HCT116 (cell line): Measurements from ENCODE around the gene IQSEC3. TPM values are rescaled to one million over a fixed set of nuclear protein-coding genes. Genes with fewer than 3 reads are reported as not detected.

Experiments used
- ATAC-seq: fragments of 200-7000 bp; cut with Tn5 transposase; 2 replicates; pipeline ENCODE4 v1.9.1; 2020; ENCODE audit warnings: mild to moderate bottlenecking, moderate library complexity
- BruUV-seq: library from RNA; stranded (reverse); fragments of 400-500 nt; replicated peaks from 2 replicates; lab custom pipeline; 2021; lab: Mats Ljungman, UMichigan
- CTCF ChIA-PET: fragments of 300-600 bp; sonication (Branson Sonifier 250); formaldehyde crosslinking; loops from one replicate; lab custom pipeline; 2021; ENCODE audit warnings: antibody characterized with exemption; lab: Charles Lee
- POLR2A ChIA-PET: fragments of 300-600, 350-600 bp; sonication (Branson Sonifier 250); formaldehyde crosslinking; loops from one replicate; lab custom pipeline; 2021; ENCODE audit warnings: antibody characterized with exemption; lab: Charles Lee
- RAD21 ChIA-PET, 2 experiments: fragments of 300-600 bp; sonication (Branson Sonifier 250); formaldehyde crosslinking; loops; one replicate each; lab custom pipeline; 2023; ENCODE audit warnings: low total read pairs in 2 of 2; ENCODE audit not compliant: uncharacterized antibody in 2 of 2, unreplicated experiment in 2 of 2, low non-redundant PET in 1 of 2; lab: Charles Lee
- DNase-seq: peaks from one replicate; pipeline ENCODE4 v3.0.0-alpha.2; 2010; ENCODE audit warnings: low read depth, low spot score
- H2AFZ ChIP-seq: fragments of 200-600 bp; shearing (Covaris generic), sonication (generic); 2 replicates; pipeline ENCODE4 v1.6.1; 2017; ENCODE audit warnings: low read depth, mixed run types, mixed read lengths, antibody characterized with exemption, low read length; ENCODE audit not compliant: poor library complexity, severe bottlenecking
- H3K27ac ChIP-seq: 2 replicates; pipeline ENCODE4 v1.5.1; 2012; ENCODE audit warnings: low read depth, low read length
- H3K27me3 ChIP-seq: fragments of 200-600 bp; sonication (generic); 2 replicates; pipeline ENCODE4 v1.6.1; 2016; ENCODE audit warnings: mixed run types, low read length, mixed read lengths; ENCODE audit not compliant: insufficient read depth
- H3K36me3 ChIP-seq, 2 experiments: fragments of 200-500 bp in 1 of 2; fragments of 200-600 bp in 1 of 2; sonication (Bioruptor generic) in 1 of 2; sonication (generic) in 1 of 2; 2 replicates each; pipeline versions ENCODE4 v1.5.1 to v1.6.1; 2014 to 2016; ENCODE audit warnings: low read length in 2 of 2, inconsistent platforms in 1 of 2, mixed read lengths in 1 of 2, mixed run types in 1 of 2; ENCODE audit not compliant: insufficient read depth in 2 of 2, control insufficient read depth in 1 of 2
- H3K4me1 ChIP-seq, 2 experiments: fragments of 200-600 bp in 1 of 2; sonication (generic) in 1 of 2; 2 replicates each; pipeline versions ENCODE4 v1.5.1 to v1.6.1; 2012 to 2017; ENCODE audit warnings: low read length in 2 of 2, inconsistent platforms in 1 of 2, mild to moderate bottlenecking in 1 of 2, mixed read lengths in 1 of 2, mixed run types in 1 of 2, moderate library complexity in 1 of 2; ENCODE audit not compliant: insufficient read depth in 2 of 2, control insufficient read depth in 1 of 2
- H3K4me2 ChIP-seq: fragments of 200-600 bp; sonication (generic); 2 replicates; pipeline ENCODE4 v1.6.1; 2017; ENCODE audit warnings: mixed run types, low read length, mixed read lengths
- H3K4me3 ChIP-seq, 2 experiments: fragments of 200-600 bp in 1 of 2; sonication (generic) in 1 of 2; replicated peaks in 1 of 2; 2 replicates each; pipeline ENCODE4 v1.5.1; 2011 to 2016; ENCODE audit warnings: low read length in 2 of 2, control low read depth in 1 of 2, low read depth in 1 of 2, mild to moderate bottlenecking in 1 of 2, mixed read lengths in 1 of 2, mixed run types in 1 of 2
- H3K79me2 ChIP-seq: fragments of 200-600 bp; sonication (generic); 2 replicates; pipeline ENCODE4 v1.6.1; 2017; ENCODE audit warnings: mild to moderate bottlenecking, mixed run types, low read length, moderate library complexity, mixed read lengths; ENCODE audit not compliant: insufficient read depth
- H3K9ac ChIP-seq: fragments of 200-600 bp; sonication (generic); 2 replicates; pipeline ENCODE4 v1.6.1; 2016; ENCODE audit warnings: low read length, mixed read lengths
- H3K9me2 ChIP-seq: fragments of 200-600 bp; sonication (generic), shearing (Covaris generic); 2 replicates; pipeline ENCODE4 v1.6.1; 2017; ENCODE audit warnings: mixed run types, mild to moderate bottlenecking, moderate library complexity; ENCODE audit not compliant: insufficient read depth
- H3K9me3 ChIP-seq, 2 experiments: fragments of 200-500 bp in 1 of 2; fragments of 200-600 bp in 1 of 2; sonication (Bioruptor generic) in 1 of 2; sonication (generic) in 1 of 2; 2 replicates each; pipeline ENCODE4 v1.6.1; 2014 to 2017; ENCODE audit warnings: low read length in 2 of 2, mixed read lengths in 2 of 2, inconsistent platforms in 1 of 2, low read depth in 1 of 2, mild to moderate bottlenecking in 1 of 2, mixed run types in 1 of 2, moderate library complexity in 1 of 2; ENCODE audit not compliant: control insufficient read depth in 1 of 2, insufficient read depth in 1 of 2
- H4K20me1 ChIP-seq: fragments of 200-600 bp; sonication (generic), shearing (Covaris generic); 2 replicates; pipeline ENCODE4 v1.6.1; 2017; ENCODE audit warnings: mixed run types, mild to moderate bottlenecking, moderate library complexity; ENCODE audit not compliant: insufficient read depth
- CEBPB ChIP-seq: IDR thresholded peaks from 2 replicates; pipeline ENCODE4 v1.6.1; 2012; ENCODE audit warnings: low read depth
- EGR1 ChIP-seq: IDR thresholded peaks from 2 replicates; pipeline ENCODE4 v1.6.1; 2012; ENCODE audit warnings: low read depth
- ELF1 ChIP-seq: IDR thresholded peaks from 2 replicates; pipeline ENCODE4 v1.6.1; 2012; ENCODE audit warnings: low read depth, borderline replicate concordance
- EZH2phosphoT487 ChIP-seq: fragments of 200-600 bp; IDR thresholded peaks from 2 replicates; pipeline ENCODE4 v1.6.1; 2018; ENCODE audit warnings: antibody characterized with exemption, borderline replicate concordance
- FOSL1 ChIP-seq: IDR thresholded peaks from 2 replicates; pipeline ENCODE4 v1.6.1; 2012; ENCODE audit warnings: low read depth
- POLR2AphosphoS5 ChIP-seq: IDR thresholded peaks from 2 replicates; pipeline ENCODE4 v1.6.1; 2011; ENCODE audit warnings: mild to moderate bottlenecking, low read depth, low read length, moderate library complexity
- RAD21 ChIP-seq: IDR thresholded peaks from 2 replicates; pipeline ENCODE4 v1.6.1; 2012; ENCODE audit warnings: low read depth, mild to moderate bottlenecking
- SP1 ChIP-seq: IDR thresholded peaks from 2 replicates; pipeline ENCODE4 v1.6.1; 2012; ENCODE audit warnings: low read depth
- SRF ChIP-seq: IDR thresholded peaks from 2 replicates; pipeline ENCODE4 v1.6.1; 2012; ENCODE audit warnings: low read depth
- YY1 ChIP-seq: IDR thresholded peaks from 2 replicates; pipeline ENCODE4 v1.6.1; 2011; ENCODE audit warnings: low read length, low read depth, moderate library complexity, mild to moderate bottlenecking; ENCODE audit not compliant: insufficient replicate concordance; ENCODE audit errors: extremely low read depth
- ZFX ChIP-seq: fragments of 450-650 bp; IDR thresholded peaks from 2 replicates; pipeline ENCODE4 v1.6.1; 2017
- intact Hi-C: fragments of 100-400 bp; cut with micrococcal nuclease; formaldehyde crosslinking; loops from 2 replicates; pipeline ENCODE4 v1.10.0; 2022
- total RNA-seq: library from RNA; stranded (reverse); gene quantifications from one replicate; pipeline ENCODE4 v1.2.1, GENCODE V29; 2021; ENCODE audit not compliant: unreplicated experiment
- TF ChIP-seq, protein P1 (sequence below): IDR thresholded peaks from 2 replicates; pipeline ENCODE4 v1.6.1; 2012
- TF ChIP-seq, protein P2 (sequence below), 3 experiments: fragments of 200-600 bp in 1 of 3; sonication (generic) in 1 of 3; IDR thresholded peaks in 2 of 3; conservative IDR thresholded peaks in 1 of 3; 2 replicates each; pipeline ENCODE4 v1.5.1; 2012 to 2017; ENCODE audit warnings: low read depth in 2 of 3, low read length in 2 of 3, antibody characterized with exemption in 1 of 3, borderline replicate concordance in 1 of 3, control low read depth in 1 of 3, mild to moderate bottlenecking in 1 of 3, mixed read lengths in 1 of 3, mixed run types in 1 of 3, moderate library complexity in 1 of 3; ENCODE audit not compliant: insufficient read depth in 1 of 3
- TF ChIP-seq, protein P3 (sequence below): IDR thresholded peaks from 2 replicates; pipeline ENCODE4 v1.6.1; 2012
- TF ChIP-seq, protein P4 (sequence below): IDR thresholded peaks from 2 replicates; pipeline ENCODE4 v1.6.1; 2011; ENCODE audit warnings: mild to moderate bottlenecking, low read length, moderate library complexity; ENCODE audit not compliant: insufficient replicate concordance; ENCODE audit errors: extremely low read depth

The IQSEC3 gene
- total RNA-seq, 1 experiment from 2014 or later, result not detected

DNA sequence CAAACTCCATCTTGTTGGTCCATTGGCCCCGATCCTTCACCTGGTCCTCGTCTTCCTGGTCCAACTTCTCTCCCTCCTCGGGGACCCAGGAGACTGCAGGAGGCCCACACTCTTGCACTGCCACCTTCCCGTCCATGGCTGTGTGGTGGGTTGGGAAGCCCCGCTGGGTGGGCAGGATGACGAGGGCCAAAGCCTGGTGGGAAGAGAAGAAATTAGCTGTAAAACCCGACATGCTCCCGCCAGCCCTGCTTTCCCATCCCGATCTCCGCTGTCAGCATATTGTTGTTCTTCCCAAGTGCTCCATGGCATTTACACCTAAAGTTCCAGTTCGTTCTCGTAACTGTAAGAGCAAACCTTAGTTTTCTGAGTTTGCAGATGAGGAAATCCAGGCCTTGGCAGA lies 143.3 kb downstream of the IQSEC3 start:
- intact Hi-C loops, result no loop called here
- ChIA-PET RAD21 (no interaction called here), POLR2A (no interaction called here), CTCF (interaction anchor here (1.3 kb wide), 1 partner anchor 10 kb away, joined by 4 read pairs; no protein-coding TSS in a partner anchor)
- Histone ChIP-seq H3K36me3 (no peaks in the 10 kb centered on the region), H3K4me2 (no peak overlapping the region), H3K4me1 (no peaks in the 10 kb centered on the region), H3K27me3 (no peaks in the 10 kb centered on the region; the same call in 1 of the 2 replicates), H3K9me3 (no peaks in the 10 kb centered on the region), H4K20me1 (no peaks in the 10 kb centered on the region), H3K27ac (no peak overlapping the region), H3K9me2 (no peaks in the 10 kb centered on the region), H3K4me3 (no peak overlapping the region), H3K9ac (no peak overlapping the region), H2AFZ (no peak overlapping the region), H3K79me2 (no peaks in the 10 kb centered on the region)
- BruUV-seq, result no TSS peak
- no peak for TF ChIP-seq FOSL1
- ATAC-seq, result no peak
- no peak for DNase-seq

DNA sequence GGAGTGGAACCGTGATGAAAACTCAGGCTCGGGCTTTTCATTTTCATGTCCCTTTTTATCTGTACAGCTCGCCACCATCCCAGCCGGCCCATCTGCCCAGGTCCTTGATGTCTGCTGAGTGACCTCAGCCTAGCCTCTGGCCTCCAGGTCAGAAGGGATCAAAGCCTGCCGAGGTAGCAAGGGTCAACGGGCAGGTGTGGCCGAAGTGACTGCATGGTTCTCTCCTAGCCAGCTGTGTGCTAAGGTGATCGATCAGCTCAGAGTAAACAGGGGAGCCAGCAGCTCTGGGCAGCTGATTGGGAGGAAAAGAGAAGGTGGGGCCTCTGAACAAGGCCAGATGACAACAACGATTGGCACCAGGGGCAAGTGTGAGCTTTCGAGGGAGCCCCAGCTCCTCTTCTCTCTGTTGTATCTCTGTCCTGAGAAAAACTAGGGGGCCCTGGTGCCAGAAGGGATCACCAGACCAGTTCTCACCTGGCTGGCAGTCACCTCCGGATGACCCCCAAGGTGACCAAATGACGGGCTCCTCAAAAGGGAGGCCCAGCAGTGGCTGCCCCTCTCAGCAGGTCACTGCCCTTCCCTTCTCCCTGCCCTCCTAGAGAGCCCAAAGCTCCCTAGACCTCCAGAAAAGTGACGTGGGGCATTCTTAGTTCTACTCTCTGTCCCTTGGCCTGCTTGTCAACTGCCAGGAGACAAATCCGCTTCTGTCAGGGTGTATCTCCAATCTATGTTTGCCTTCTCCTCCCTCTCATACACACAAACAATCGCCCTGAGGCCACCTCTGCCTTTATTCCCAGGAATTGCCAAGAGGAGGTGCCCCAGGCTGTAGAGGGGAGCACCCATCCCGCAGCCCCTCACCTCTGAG lies 143.9 kb downstream of the IQSEC3 start:
- ATAC-seq, result no peak
- H3K9ac ChIP-seq, result no peak overlapping the region
- no peaks in the 10 kb centered on the region for H3K9me2 ChIP-seq
- H2AFZ ChIP-seq, result no peak overlapping the region
- ChIA-PET POLR2A (no interaction called here), RAD21 (no interaction called here), CTCF (interaction anchor here (1.3 kb wide), 1 partner anchor 9 kb away, joined by 4 read pairs; no protein-coding TSS in a partner anchor)
- no TSS peak for BruUV-seq
- DNase-seq, result no peak
- H3K4me1 ChIP-seq, result no peaks in the 10 kb centered on the region
- H3K4me2 ChIP-seq, result no peak overlapping the region
- no peak overlapping the region for H3K27ac ChIP-seq
- no peaks in the 10 kb centered on the region for H3K9me3 ChIP-seq
- no peaks in the 10 kb centered on the region; the same call in 1 of the 2 replicates for H3K27me3 ChIP-seq
- no peaks in the 10 kb centered on the region for H4K20me1 ChIP-seq
- no peak overlapping the region for H3K4me3 ChIP-seq
- H3K79me2 ChIP-seq, result no peaks in the 10 kb centered on the region
- H3K36me3 ChIP-seq, result no peaks in the 10 kb centered on the region
- intact Hi-C loops, result no loop called here
- TF ChIP-seq FOSL1 (no peak), ZFX (no peak), YY1 (no peak), SP1 (no peak), ELF1 (no peak), POLR2AphosphoS5 (no peak), CEBPB (no peak), EGR1 (no peak), RAD21 (no peak), SRF (no peak), EZH2phosphoT487 (no peak)
- TF ChIP-seq, protein P1, sequence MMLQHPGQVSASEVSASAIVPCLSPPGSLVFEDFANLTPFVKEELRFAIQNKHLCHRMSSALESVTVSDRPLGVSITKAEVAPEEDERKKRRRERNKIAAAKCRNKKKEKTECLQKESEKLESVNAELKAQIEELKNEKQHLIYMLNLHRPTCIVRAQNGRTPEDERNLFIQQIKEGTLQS, result no peak
- TF ChIP-seq, protein P2, sequence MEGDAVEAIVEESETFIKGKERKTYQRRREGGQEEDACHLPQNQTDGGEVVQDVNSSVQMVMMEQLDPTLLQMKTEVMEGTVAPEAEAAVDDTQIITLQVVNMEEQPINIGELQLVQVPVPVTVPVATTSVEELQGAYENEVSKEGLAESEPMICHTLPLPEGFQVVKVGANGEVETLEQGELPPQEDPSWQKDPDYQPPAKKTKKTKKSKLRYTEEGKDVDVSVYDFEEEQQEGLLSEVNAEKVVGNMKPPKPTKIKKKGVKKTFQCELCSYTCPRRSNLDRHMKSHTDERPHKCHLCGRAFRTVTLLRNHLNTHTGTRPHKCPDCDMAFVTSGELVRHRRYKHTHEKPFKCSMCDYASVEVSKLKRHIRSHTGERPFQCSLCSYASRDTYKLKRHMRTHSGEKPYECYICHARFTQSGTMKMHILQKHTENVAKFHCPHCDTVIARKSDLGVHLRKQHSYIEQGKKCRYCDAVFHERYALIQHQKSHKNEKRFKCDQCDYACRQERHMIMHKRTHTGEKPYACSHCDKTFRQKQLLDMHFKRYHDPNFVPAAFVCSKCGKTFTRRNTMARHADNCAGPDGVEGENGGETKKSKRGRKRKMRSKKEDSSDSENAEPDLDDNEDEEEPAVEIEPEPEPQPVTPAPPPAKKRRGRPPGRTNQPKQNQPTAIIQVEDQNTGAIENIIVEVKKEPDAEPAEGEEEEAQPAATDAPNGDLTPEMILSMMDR (IDR thresholded peaks at IDR 0.05 in 2 of 3, conservative IDR thresholded peaks at IDR 0.05 in 1 of 3; ENCODE audit: borderline replicate concordance in 1 of 3, insufficient read depth in 1 of 3, low read depth in 2 of 3, low read length in 2 of 3), result no peak
- TF ChIP-seq, protein P3, sequence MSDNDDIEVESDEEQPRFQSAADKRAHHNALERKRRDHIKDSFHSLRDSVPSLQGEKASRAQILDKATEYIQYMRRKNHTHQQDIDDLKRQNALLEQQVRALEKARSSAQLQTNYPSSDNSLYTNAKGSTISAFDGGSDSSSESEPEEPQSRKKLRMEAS, result no peak
- TF ChIP-seq, protein P4, sequence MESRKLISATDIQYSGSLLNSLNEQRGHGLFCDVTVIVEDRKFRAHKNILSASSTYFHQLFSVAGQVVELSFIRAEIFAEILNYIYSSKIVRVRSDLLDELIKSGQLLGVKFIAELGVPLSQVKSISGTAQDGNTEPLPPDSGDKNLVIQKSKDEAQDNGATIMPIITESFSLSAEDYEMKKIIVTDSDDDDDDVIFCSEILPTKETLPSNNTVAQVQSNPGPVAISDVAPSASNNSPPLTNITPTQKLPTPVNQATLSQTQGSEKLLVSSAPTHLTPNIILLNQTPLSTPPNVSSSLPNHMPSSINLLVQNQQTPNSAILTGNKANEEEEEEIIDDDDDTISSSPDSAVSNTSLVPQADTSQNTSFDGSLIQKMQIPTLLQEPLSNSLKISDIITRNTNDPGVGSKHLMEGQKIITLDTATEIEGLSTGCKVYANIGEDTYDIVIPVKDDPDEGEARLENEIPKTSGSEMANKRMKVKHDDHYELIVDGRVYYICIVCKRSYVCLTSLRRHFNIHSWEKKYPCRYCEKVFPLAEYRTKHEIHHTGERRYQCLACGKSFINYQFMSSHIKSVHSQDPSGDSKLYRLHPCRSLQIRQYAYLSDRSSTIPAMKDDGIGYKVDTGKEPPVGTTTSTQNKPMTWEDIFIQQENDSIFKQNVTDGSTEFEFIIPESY, result no peak
